Endodermal cell (in vitro differentiated cells): ENCODE measurements around the gene TULP4. TPM values are rescaled to one million over a fixed set of nuclear protein-coding genes. Genes with fewer than 3 reads are reported as not detected.

Experiments
- DNase-seq: peaks from one replicate; pipeline ENCODE4 v3.0.0-alpha.2; 2017
- H3K27ac ChIP-seq: 2 replicates; pipeline ENCODE4 v1.5.1; 2013; ENCODE audit warnings: mild to moderate bottlenecking, low read depth, low read length, moderate library complexity
- H3K27me3 ChIP-seq: 2 replicates; pipeline ENCODE4 v1.6.1; 2013; ENCODE audit warnings: mild to moderate bottlenecking, low read length, moderate library complexity; ENCODE audit not compliant: insufficient read depth, control insufficient read depth, poor library complexity, severe bottlenecking
- H3K36me3 ChIP-seq: 2 replicates; pipeline ENCODE4 v1.7.0; 2013; ENCODE audit warnings: mild to moderate bottlenecking, low read length, moderate library complexity; ENCODE audit not compliant: control insufficient read depth, insufficient read depth
- H3K4me1 ChIP-seq: one replicate; pipeline ENCODE4 v1.7.0; 2013; ENCODE audit warnings: low read length; ENCODE audit not compliant: control insufficient read depth, insufficient read depth
- H3K4me3 ChIP-seq: 2 replicates; pipeline ENCODE4 v1.5.1; 2013; ENCODE audit warnings: mild to moderate bottlenecking, low read length, moderate library complexity
- H3K9ac ChIP-seq: 2 replicates; pipeline ENCODE4 v1.6.1; 2013; ENCODE audit warnings: mild to moderate bottlenecking, low read length, moderate library complexity; ENCODE audit not compliant: poor library complexity, severe bottlenecking; ENCODE audit errors: extremely low read depth
- H3K9me3 ChIP-seq: 2 replicates; pipeline ENCODE4 v1.6.1; 2013; ENCODE audit warnings: mild to moderate bottlenecking, low read length, moderate library complexity; ENCODE audit not compliant: control insufficient read depth
- H3K27ac Mint-ChIP-seq: 2 replicates; pipeline ENCODE4 v1.8.0; 2020; ENCODE audit warnings: mixed read lengths
- H3K27me3 Mint-ChIP-seq: 2 replicates; pipeline ENCODE4 v1.8.0; 2021; ENCODE audit warnings: mild to moderate bottlenecking, mixed read lengths; ENCODE audit not compliant: insufficient read depth
- H3K36me3 Mint-ChIP-seq: 2 replicates; pipeline ENCODE4 v1.8.0; 2020; ENCODE audit warnings: low read depth, mixed read lengths
- H3K4me1 Mint-ChIP-seq: 2 replicates; pipeline ENCODE4 v1.8.0; 2020; ENCODE audit warnings: mixed read lengths
- H3K4me3 Mint-ChIP-seq: 2 replicates; pipeline ENCODE4 v1.8.0; 2020; ENCODE audit warnings: mild to moderate bottlenecking, moderate library complexity, mixed read lengths
- H3K9me3 Mint-ChIP-seq: 2 replicates; pipeline ENCODE4 v1.8.0; 2020; ENCODE audit warnings: mild to moderate bottlenecking, mixed read lengths
- CTCF ChIP-seq: fragments of 200-600 bp; sonication (generic); conservative IDR thresholded peaks from 2 replicates; pipeline ENCODE4 v1.5.0; 2021; ENCODE audit warnings: antibody characterized with exemption, mild to moderate bottlenecking
- WGBS, 2 experiments: methylation state at CpG; one replicate each; pipeline versions ENCODE4 v1.1.5 to v1.1.7; 2013; ENCODE audit warnings: missing lambda C conversion rate in 2 of 2, mixed read lengths in 1 of 2; ENCODE audit not compliant: insufficient coverage in 1 of 2, insufficient read length in 1 of 2; 5-methylcytosine and 5-hydroxymethylcytosine counted together
- total RNA-seq, 2 donors: library from RNA; stranded (reverse); fragmentation: NEBNext Ultra II Directional in 1 of 2; extraction: Animal tissue kit (Norgen Biotek cat#: 25700) in 1 of 2; gene quantifications; 2 replicates in 1 of 2; 3 replicates in 1 of 2; pipeline ENCODE4 v1.2.1, GENCODE V29; 2021

TULP4 gene
- total RNA-seq, 2 donors from 2014 or later, result 102 to 103 TPM

GRCh38 chr6:158543606-158544185 is 231.4 kb downstream of the TULP4 start:
- H3K9me3 Mint-ChIP-seq, result no peaks in the 10 kb centered on the region
- Histone ChIP-seq H3K4me1 (no peaks in the 10 kb centered on the region), H3K27me3 (no peaks in the 10 kb centered on the region), H3K36me3 (no peaks in the 10 kb centered on the region), H3K4me3 (no peak overlapping the region), H3K9ac (no peak overlapping the region), H3K9me3 (no peaks in the 10 kb centered on the region), H3K27ac (no peak overlapping the region)
- H3K4me3 Mint-ChIP-seq, result no peak overlapping the region
- 89 to 92% methylated on average over 10 to 12 of the region's 12 CpGs for WGBS, 2 experiments
- no peaks in the 10 kb centered on the region for H3K4me1 Mint-ChIP-seq
- no peak for TF ChIP-seq CTCF
- DNase-seq, result no peak
- H3K27ac Mint-ChIP-seq, result no peak overlapping the region
- H3K36me3 Mint-ChIP-seq, result peaks cover 2% of the 10 kb centered on the region
- peaks cover 11% of the 10 kb centered on the region for H3K27me3 Mint-ChIP-seq

DNA sequence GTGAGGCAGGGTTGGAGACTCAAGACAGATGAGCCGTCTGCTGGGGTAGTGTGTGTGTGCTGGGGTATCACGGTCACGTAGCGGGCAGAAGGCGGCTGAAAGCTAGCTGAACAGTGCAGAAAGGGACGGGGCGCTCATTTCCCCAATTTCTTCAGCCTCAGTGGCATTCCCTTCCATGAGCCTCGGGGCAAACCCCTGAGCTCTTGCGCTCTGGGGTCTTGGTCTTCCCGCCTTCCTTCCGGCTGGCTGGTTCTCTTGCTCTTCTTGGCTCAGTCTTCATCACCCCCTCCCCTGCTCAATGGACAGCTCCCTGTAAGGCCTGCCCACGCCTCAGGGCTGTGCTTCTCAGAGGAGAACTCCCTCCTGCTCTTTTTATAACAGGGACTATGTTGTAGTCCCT is 232.2 kb downstream of the TULP4 start:
- H3K36me3 Mint-ChIP-seq, result peaks cover 2% of the 10 kb centered on the region
- WGBS, 2 experiments, result 89 to 92% methylated on average over 8 to 12 of the region's 12 CpGs

DNA sequence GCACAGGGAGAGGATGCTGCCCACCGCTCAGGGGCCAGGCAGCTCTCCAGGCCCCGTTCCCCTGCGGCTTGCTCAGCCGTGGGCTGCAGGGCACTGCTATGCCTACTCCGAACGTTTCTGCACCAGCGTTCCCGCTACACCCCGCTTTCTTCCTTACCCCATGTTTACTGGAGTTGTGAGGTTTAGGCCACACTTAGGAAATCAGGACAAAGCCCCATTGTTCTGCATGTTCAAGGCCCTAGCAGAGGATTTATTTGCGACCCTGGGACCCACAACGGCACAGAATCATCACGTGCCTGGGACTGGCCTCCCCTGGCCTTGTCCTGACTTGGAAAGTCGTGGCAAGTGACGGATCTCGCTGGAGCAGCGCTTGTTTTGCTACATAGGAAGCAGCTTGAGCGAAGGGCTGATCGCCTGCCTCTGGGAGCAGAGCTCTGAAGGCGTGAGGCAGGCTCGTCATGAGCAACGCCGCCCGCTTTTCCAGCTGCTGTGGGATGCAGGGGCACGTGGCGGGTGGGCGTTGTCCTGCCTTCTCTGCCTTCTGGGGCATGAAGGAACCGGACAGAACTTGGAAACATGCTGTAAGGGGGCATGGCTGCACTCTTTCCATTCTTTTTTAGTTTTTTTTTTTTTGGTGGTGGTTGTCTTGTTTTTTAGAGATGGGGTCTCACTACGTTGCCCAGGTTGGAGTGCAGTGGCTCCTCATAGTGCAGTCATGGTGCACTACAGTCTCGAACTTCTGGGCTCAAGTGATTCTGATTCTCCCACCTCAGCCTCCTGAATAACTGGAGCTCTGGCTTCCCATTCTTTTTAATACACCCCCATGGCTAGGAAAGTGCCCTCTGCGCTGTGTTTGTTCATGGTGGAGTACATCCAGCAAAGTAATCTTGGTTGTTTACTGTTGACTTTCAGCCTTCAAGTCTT is 233.0 kb downstream of the TULP4 start:
- DNase-seq, result no peak
- H3K4me3 ChIP-seq, result no peak overlapping the region
- H3K4me1 ChIP-seq, result no peaks in the 10 kb centered on the region
- TF ChIP-seq CTCF, result no peak
- Mint-ChIP-seq H3K4me3 (no peak overlapping the region), H3K27me3 (peaks cover 3% of the 10 kb centered on the region), H3K27ac (no peak overlapping the region), H3K36me3 (peaks cover 2% of the 10 kb centered on the region), H3K4me1 (no peaks in the 10 kb centered on the region), H3K9me3 (no peaks in the 10 kb centered on the region)
- H3K27ac ChIP-seq, result no peak overlapping the region
- H3K9ac ChIP-seq, result no peak overlapping the region
- WGBS, 2 experiments, result 90 to 91% methylated on average over 23 to 30 of the region's 30 CpGs
- no peaks in the 10 kb centered on the region for H3K27me3 ChIP-seq
- H3K36me3 ChIP-seq, result no peaks in the 10 kb centered on the region
- H3K9me3 ChIP-seq, result no peaks in the 10 kb centered on the region

More for the DNA sequence above, 232.2 kb downstream of the TULP4 start:
- Mint-ChIP-seq H3K27me3 (peaks cover 5% of the 10 kb centered on the region), H3K4me1 (no peaks in the 10 kb centered on the region), H3K9me3 (no peaks in the 10 kb centered on the region), H3K27ac (no peak overlapping the region), H3K4me3 (no peak overlapping the region)
- Histone ChIP-seq H3K9me3 (no peaks in the 10 kb centered on the region), H3K9ac (no peak overlapping the region), H3K27ac (no peak overlapping the region), H3K4me1 (no peaks in the 10 kb centered on the region), H3K4me3 (no peak overlapping the region), H3K36me3 (no peaks in the 10 kb centered on the region), H3K27me3 (no peaks in the 10 kb centered on the region)
- TF ChIP-seq CTCF, result no peak
- no peak for DNase-seq
